HL-60 (cell line): ENCODE measurements around the gene EYS.

Experiments used
- DNase-seq, 2 experiments: peaks; one replicate each; pipeline ENCODE4 v3.0.0-alpha.2; 2010 to 2020; ENCODE audit warnings: low read depth in 1 of 2, low spot score in 1 of 2
- H3K27ac ChIP-seq: fragments of 250-450 bp; sonication (Bioruptor Pico); replicated peaks from 2 replicates; pipeline ENCODE4 v1.5.1; 2020; ENCODE audit warnings: mild to moderate bottlenecking, moderate library complexity
- H3K27me3 ChIP-seq: fragments of 250-450 bp; sonication (Bioruptor Pico); 2 replicates; pipeline ENCODE4 v1.5.1; 2021; ENCODE audit warnings: mild to moderate bottlenecking, moderate library complexity; ENCODE audit not compliant: insufficient read depth, poor library complexity, severe bottlenecking
- H3K4me3 ChIP-seq: replicated peaks from 2 replicates; pipeline ENCODE4 v1.5.1; 2011; ENCODE audit warnings: mild to moderate bottlenecking, control low read depth, low read length; ENCODE audit not compliant: insufficient read depth
- CTCF ChIP-seq: IDR thresholded peaks from one replicate; pipeline ENCODE4 v1.5.1; 2011; ENCODE audit warnings: low read length, control low read depth, inconsistent platforms; ENCODE audit not compliant: insufficient read depth
- GABPA ChIP-seq: IDR thresholded peaks from 2 replicates; pipeline ENCODE4 v1.6.1; 2012; ENCODE audit warnings: low read depth
- POLR2AphosphoS5 ChIP-seq: IDR thresholded peaks from 2 replicates; pipeline ENCODE4 v1.6.1; 2012; ENCODE audit warnings: low read depth
- REST ChIP-seq: IDR thresholded peaks from 2 replicates; pipeline ENCODE4 v1.6.1; 2012; ENCODE audit warnings: low read depth; ENCODE audit not compliant: insufficient replicate concordance
- SPI1 ChIP-seq: IDR thresholded peaks from 2 replicates; pipeline ENCODE4 v1.6.1; 2012; ENCODE audit warnings: low read depth, mild to moderate bottlenecking, borderline replicate concordance

Gene EYS

GRCh38 chr6:64983089-64983488 is 723.9 kb downstream of the EYS start:
- no peaks in the 10 kb centered on the region for H3K27me3 ChIP-seq
- H3K4me3 ChIP-seq: no peak overlapping the region
- H3K27ac ChIP-seq: no peak overlapping the region
- no peak for TF ChIP-seq SPI1
- TF ChIP-seq POLR2AphosphoS5: no peak
- TF ChIP-seq GABPA: no peak
- TF ChIP-seq CTCF: no peak
- no peak for TF ChIP-seq REST
- no peak for DNase-seq

- DNase-seq: no peak
- TF ChIP-seq CTCF (no peak), GABPA (no peak), SPI1 (no peak), POLR2AphosphoS5 (no peak)
- Histone ChIP-seq H3K27ac (no peak overlapping the region), H3K27me3 (no peaks in the 10 kb centered on the region), H3K4me3 (no peak overlapping the region)
These were observed 733.9 kb downstream of the EYS start for GRCh38 chr6:64973142-64973541.

- no peaks in the 10 kb centered on the region for H3K27me3 ChIP-seq
- H3K4me3 ChIP-seq: no peak overlapping the region
- TF ChIP-seq GABPA: no peak
- TF ChIP-seq POLR2AphosphoS5: no peak
- TF ChIP-seq CTCF: no peak
- TF ChIP-seq REST: no peak
- no peak for TF ChIP-seq SPI1
- no peak for DNase-seq
- no peak overlapping the region for H3K27ac ChIP-seq
These were observed 737.9 kb downstream of the EYS start for GRCh38 chr6:64969139-64969538.

GRCh38 chr6:64955435-64955848 is 751.6 kb downstream of the EYS start:
- Histone ChIP-seq H3K27me3 (no peaks in the 10 kb centered on the region), H3K4me3 (no peak overlapping the region), H3K27ac (no peak overlapping the region)
- no peak for DNase-seq
- TF ChIP-seq GABPA (no peak), CTCF (no peak), POLR2AphosphoS5 (no peak), REST (no peak), SPI1 (no peak)
